ENCODE measurements around the gene GPT2.
"Not testable (repeated sequence)": the region's sequence is repeated elsewhere in the genome, so short reads cannot be mapped to it uniquely, and the experiment has no call there.

GPT2 gene

DNA sequence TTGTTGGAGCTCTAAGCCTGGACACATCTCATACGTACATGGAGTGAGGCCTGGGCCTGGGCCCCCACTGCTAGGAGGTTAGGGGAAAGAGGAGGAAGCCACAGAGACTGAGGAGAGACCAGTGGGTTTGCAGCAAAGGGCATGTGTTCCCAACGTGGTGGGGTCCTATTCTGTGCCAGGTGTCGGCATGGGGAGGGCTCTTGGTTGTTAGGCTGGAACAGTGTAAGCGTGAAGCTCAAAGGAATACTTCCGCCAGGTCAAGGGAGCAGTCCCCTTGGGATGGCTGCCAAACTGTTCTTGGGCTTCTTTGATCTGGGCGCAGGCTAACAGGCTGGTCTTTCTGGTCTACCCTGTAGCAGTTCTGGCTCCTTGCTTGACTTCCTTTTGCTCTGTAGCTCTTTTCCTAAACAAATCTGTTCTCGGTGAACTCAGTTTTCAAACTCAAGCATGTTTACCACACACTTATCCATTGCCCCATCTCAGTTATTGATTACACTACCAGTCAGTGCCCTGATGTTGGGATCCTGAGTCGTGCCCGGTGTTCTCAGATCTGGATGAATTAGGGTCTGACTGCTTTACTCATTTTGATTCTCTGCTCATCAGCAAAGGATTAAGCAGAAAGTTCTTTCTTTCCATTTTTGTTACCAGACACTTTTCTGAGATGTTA is 36.4 kb downstream of the GPT2 start:
- DNase-seq (ENCODE audit: low read depth): no peak

- DNase-seq (ENCODE audit: low read depth): no peak
Observed at GRCh38 chr16:46922239-46922638, 38.1 kb downstream of the GPT2 start.

DNA sequence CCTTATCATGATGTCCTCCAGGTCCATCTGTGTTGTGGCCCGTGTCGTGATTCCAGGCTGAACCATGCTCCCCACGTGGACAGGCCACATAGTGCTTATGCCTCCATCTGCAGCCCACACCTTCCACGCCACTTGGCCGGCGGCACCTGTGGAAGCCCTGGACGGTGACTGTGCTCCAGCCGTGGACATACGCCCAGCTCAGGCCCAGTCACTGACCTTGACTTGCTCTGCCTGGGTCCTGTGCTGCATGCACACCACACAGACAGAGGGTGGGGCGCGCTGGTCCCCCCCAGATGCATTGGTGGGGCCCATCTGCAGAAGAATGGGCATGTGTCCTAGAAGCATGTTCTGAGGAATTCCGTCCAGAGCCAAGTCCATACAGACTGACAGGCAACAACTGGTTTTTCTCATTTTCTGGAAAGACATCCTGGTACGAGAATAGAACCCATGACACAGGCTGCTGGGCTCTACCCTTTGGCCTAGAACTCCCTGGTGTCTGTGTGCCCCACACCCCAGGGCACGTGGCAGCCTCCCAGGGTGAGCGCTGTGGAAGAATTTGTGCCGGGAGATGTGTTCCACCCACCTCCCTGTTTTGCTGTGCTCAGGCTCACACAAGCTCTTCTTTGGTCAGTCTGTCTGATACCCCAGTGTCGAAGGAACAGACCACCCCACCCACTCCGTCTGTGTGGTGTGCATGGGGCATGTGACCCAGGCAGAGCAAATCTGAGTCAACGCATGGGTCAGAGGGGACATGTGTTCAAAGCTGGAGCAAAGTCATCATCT is 39.5 kb downstream of the GPT2 start:
- DNase-seq (ENCODE audit: low read depth): no peak

GRCh38 chr16:46924402-46924801 is 40.2 kb downstream of the GPT2 start:
- DNase-seq (ENCODE audit: low read depth): no peak

GRCh38 chr16:46926470-46927225 is 42.5 kb downstream of the GPT2 start:
- no peak for DNase-seq (ENCODE audit: low read depth)

GRCh38 chr16:46927273-46927672 is 43.1 kb downstream of the GPT2 start:
- DNase-seq (ENCODE audit: low read depth): no peak

DNA sequence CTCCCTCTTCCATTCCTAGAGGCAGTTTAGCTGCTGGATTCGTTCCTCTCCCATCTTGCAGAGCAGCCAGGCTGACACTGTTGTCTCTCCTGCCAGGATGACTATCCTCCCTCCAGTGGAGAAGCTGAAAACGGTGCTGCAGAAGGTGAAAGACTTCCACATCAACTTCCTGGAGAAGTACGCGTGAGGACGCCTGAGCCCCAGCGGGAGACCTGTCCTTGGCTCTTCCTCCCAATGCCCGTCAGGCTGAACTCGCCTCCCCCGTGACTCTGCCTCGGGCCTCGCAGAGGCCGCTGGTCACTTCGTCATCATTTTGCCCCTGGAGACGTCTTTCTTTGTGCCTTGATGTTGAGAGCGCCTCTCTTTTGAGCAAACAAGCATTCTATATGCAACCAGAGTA is 44.6 kb downstream of the GPT2 start:
- DNase-seq (ENCODE audit: low read depth): no peak

DNA sequence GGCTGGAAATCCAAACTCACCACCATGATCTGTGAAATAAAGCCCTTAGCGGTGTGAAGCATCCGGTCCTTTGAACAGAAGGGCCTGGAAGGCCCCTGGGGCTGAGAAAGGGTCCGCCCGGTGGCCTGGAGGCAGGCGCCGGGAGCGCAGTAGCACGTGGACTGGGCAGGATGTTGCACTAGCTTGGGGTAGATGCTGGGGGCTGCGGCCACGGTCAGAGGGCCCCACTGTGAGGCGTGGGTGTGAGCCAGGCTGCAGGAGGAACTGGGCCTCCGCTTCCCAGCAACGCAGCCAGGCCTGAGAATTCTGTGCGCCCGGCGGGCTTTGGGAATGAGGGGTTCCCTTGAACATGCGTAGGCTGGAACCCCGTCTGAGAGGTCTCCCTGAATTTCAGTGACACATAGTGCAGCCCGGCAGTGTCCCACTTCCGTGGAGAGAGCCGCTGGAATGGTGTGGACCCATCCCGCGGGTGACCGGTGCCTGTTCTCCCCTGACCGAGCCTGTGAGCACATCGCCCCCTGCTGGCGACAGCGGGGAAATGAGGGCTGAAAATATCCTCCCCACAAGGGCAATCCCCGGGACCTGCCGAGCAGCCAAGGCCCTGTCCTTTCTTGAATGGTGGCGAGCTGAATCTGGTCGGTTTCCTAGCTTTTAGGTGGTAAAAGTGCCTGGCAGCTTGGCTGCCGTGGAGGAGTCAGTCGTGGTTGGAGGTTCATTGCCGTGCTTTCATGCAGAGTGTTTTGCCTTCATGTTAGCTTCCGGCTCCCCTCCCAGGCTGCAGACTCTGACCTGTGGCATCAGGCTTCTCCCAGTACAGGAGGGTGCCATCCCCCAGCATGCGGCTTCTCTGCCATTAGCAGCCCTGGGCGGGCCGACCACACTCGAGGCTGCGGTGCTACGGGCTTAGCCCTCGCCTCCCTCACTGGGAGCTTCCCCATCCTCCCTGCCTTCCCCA is 45.5 kb downstream of the GPT2 start:
- DNase-seq (ENCODE audit: low read depth): peak; percentile 19

DNA sequence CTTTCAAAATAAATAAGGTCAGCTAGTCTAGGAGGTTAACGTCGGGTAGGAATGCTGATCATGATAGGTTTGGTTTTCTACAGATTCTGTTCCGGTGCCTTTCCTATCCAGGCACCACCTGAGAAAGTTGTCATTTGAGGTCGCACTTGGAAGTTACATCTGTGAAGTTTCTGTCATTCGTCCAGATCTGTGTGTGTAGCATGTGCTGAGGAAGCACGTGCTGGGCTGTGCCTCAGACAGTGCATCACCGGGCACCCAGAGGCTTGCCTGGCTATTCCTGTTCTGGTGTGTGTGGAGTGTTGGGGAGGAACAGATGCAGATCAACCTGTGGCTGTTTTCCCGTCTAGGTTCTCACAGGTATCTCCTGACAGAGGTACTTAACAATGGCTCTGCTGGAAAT is 46.7 kb downstream of the GPT2 start:
- no peak for DNase-seq (ENCODE audit: low read depth)

- no peak for DNase-seq (ENCODE audit: low read depth)
Observed at GRCh38 chr16:46932802-46933201, 48.6 kb downstream of the GPT2 start.

DNA sequence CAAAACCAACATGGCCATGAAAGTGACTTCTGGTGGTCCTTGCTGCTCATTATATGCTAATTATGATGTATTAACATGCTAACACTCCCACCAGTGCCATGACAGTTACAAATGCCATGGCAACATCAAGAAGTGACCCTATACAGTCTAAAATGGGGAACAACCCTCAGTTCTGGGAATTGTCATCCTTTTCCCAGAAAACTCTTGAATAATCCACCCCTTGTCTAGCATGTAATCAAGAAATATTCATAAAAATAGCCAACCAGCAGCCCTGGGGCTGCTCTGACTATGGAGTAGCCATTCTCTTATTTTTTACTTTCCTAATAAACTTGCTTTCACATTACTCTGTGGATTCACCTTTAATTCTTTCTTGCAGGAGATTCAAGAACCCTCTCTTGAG is 53.4 kb downstream of the GPT2 start:
- no peak for DNase-seq (ENCODE audit: low read depth)

GRCh38 chr16:46944713-46945112 is 60.6 kb downstream of the GPT2 start:
- not testable (repeated sequence) for DNase-seq (ENCODE audit: low read depth)

DNA sequence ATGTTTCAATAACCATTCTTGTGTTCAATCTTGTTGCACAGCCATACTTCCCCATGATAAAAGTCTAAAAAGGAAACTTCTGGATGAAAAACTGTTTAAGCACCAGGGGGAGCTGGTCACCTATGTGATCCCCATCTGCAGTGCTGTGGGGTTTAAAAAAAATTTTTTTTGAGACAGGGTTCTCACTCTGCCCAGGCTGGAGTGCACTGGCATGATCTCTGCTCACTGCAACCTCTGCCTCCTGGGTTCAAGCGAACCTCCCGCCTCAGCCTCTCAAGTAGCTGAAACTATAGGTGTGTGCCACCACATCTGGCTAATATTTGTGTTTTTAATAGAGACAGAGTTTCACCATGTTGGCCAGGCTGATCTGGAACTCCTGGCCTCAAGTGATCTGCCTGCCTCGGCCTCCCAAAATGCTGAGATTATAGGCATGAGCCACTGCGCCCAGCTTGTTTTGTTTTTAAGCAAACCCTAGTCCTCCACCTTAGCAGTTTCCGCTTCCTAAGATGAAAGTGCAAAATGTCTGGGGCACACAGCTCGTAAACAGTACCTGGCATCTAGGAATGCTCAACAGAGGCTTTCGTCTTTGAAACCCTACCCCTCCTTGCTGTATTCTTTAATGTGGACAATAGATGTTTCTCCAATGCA is 63.9 kb downstream of the GPT2 start:
- DNase-seq (ENCODE audit: low read depth): peak; percentile 22

DNA sequence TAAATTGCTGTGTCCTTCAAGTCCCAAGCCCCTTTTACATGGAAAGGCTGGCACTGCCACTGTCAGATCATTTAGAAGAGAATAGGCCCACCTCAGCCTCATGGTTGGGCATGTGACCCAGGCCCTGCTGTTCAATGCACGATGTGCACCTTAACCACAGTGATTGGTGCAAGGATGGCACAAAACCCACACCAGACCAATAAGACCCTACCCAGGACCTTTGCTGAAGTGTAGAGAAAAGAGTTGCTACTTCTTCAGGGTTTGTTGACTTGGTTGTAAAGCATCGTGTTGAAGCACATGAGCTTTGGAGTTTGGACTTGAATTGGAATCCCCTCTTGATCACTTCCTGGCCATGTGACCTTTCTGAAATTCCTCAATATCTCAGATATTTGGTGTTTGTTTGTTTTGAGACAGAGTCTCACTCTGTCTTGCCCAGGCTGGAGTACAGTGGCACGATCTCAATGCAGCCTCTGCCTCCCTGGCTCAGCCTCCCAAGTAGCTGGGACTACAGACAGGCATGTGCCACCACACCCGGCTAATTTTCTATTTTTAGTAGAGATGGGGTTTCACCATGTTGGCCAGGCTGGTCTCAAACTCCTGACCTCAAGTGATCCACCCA is 64.5 kb downstream of the GPT2 start:
- DNase-seq (ENCODE audit: low read depth): no peak

- peak; percentile 13 for DNase-seq (ENCODE audit: low read depth)
Observed at GRCh38 chr16:46949241-46949892, 65.2 kb downstream of the GPT2 start.

- no peak for DNase-seq (ENCODE audit: low read depth)
Observed at GRCh38 chr16:46950009-46950408, 65.8 kb downstream of the GPT2 start.

GRCh38 chr16:46954562-46954961 is 70.4 kb downstream of the GPT2 start:
- DNase-seq (ENCODE audit: low read depth): no peak

- no peak for DNase-seq (ENCODE audit: low read depth)
Observed at GRCh38 chr16:46961373-46962353, 77.5 kb downstream of the GPT2 start.

GRCh38 chr16:46962629-46963028 is 78.5 kb downstream of the GPT2 start:
- DNase-seq (ENCODE audit: low read depth): no peak

Measured in stimulated activated CD4-positive, alpha-beta T cell treated with anti-CD3 and anti-CD28 coated beads, Interleukin-2, amount 100 ng/mL, for 4 hours (primary cell).